Parathyroid adenoma (tissue), 2 donors: ENCODE data around the gene ACOT7.

Experiments used
- H2AFZ ChIP-seq: fragments of 300-600 bp; sonication (generic); one replicate; pipeline ENCODE4 v1.7.0; 2017; ENCODE audit warnings: antibody characterized with exemption, mild to moderate bottlenecking
- H3K27ac ChIP-seq: fragments of 300-600 bp; sonication (generic); one replicate; pipeline ENCODE4 v1.7.0; 2017
- H3K27me3 ChIP-seq: fragments of 300-600 bp; sonication (generic); one replicate; pipeline ENCODE4 v1.7.0; 2017; ENCODE audit warnings: low read length; ENCODE audit not compliant: control insufficient read depth, insufficient read depth
- H3K36me3 ChIP-seq: fragments of 300-600 bp; sonication (generic); one replicate; pipeline ENCODE4 v1.7.0; 2017; ENCODE audit warnings: low read length; ENCODE audit not compliant: control insufficient read depth, insufficient read depth
- H3K4me1 ChIP-seq: fragments of 300-600 bp; sonication (generic); one replicate; pipeline ENCODE4 v1.7.0; 2017; ENCODE audit warnings: control low read depth
- H3K4me2 ChIP-seq: fragments of 300-600 bp; sonication (generic); one replicate; pipeline ENCODE4 v1.7.0; 2017; ENCODE audit warnings: low read length
- H3K4me3 ChIP-seq: fragments of 300-600 bp; sonication (generic); one replicate; pipeline ENCODE4 v1.7.0; 2017; ENCODE audit warnings: low read depth, low read length
- H3K79me2 ChIP-seq: fragments of 300-600 bp; sonication (generic); one replicate; pipeline ENCODE4 v1.7.0; 2017; ENCODE audit warnings: control low read depth
- H3K9ac ChIP-seq: fragments of 300-600 bp; sonication (generic); one replicate; pipeline ENCODE4 v1.7.0; 2017; ENCODE audit warnings: mild to moderate bottlenecking
- H3K9me3 ChIP-seq: fragments of 300-600 bp; sonication (generic); one replicate; pipeline ENCODE4 v1.7.0; 2017; ENCODE audit warnings: low read length; ENCODE audit not compliant: control insufficient read depth
- TF ChIP-seq, protein P1 (sequence below): fragments of 300-600 bp; sonication (generic); IDR thresholded peaks from one replicate; pipeline ENCODE4 v1.7.0; 2017; ENCODE audit warnings: antibody characterized with exemption, mild to moderate bottlenecking
- donor health status: primary hyperparathyroidism.

Gene ACOT7

GRCh38 chr1:6218375-6219164, 175.0 kb downstream of the ACOT7 start:
- H3K36me3 ChIP-seq: no peaks in the 10 kb centered on the region
- H3K4me3 ChIP-seq: no peak overlapping the region
- no peaks in the 10 kb centered on the region for H3K79me2 ChIP-seq
- H3K27me3 ChIP-seq: no peaks in the 10 kb centered on the region
- TF ChIP-seq, protein P1, sequence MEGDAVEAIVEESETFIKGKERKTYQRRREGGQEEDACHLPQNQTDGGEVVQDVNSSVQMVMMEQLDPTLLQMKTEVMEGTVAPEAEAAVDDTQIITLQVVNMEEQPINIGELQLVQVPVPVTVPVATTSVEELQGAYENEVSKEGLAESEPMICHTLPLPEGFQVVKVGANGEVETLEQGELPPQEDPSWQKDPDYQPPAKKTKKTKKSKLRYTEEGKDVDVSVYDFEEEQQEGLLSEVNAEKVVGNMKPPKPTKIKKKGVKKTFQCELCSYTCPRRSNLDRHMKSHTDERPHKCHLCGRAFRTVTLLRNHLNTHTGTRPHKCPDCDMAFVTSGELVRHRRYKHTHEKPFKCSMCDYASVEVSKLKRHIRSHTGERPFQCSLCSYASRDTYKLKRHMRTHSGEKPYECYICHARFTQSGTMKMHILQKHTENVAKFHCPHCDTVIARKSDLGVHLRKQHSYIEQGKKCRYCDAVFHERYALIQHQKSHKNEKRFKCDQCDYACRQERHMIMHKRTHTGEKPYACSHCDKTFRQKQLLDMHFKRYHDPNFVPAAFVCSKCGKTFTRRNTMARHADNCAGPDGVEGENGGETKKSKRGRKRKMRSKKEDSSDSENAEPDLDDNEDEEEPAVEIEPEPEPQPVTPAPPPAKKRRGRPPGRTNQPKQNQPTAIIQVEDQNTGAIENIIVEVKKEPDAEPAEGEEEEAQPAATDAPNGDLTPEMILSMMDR: no peak
- H3K9ac ChIP-seq: no peak overlapping the region
- H3K27ac ChIP-seq: no peak overlapping the region
- H2AFZ ChIP-seq: no peak overlapping the region
- no peaks in the 10 kb centered on the region for H3K9me3 ChIP-seq
- H3K4me2 ChIP-seq: no peak overlapping the region
- no peaks in the 10 kb centered on the region for H3K4me1 ChIP-seq
